Type B pancreatic cell (in vitro differentiated cells): Measurements from ENCODE around the gene DCAF17. TPM values are rescaled to one million over a fixed set of nuclear protein-coding genes. Genes with fewer than 3 reads are reported as not detected.

Experiments used
- DNase-seq: peaks from one replicate; pipeline ENCODE4 v3.0.0; 2021; ENCODE audit warnings: mixed read lengths; ENCODE audit not compliant: unreplicated experiment; ENCODE audit errors: extremely low spot score
- H3K27ac Mint-ChIP-seq: 2 replicates; pipeline ENCODE4 v1.8.0; 2021; ENCODE audit warnings: mild to moderate bottlenecking, mixed read lengths
- H3K27me3 Mint-ChIP-seq: 2 replicates; pipeline ENCODE4 v1.8.0; 2021; ENCODE audit warnings: mixed read lengths
- H3K36me3 Mint-ChIP-seq: 2 replicates; pipeline ENCODE4 v1.8.0; 2021; ENCODE audit warnings: mixed read lengths
- H3K4me1 Mint-ChIP-seq: one replicate; pipeline ENCODE4 v1.8.0; 2021; ENCODE audit warnings: mixed read lengths; ENCODE audit not compliant: unreplicated experiment
- H3K4me3 Mint-ChIP-seq: 2 replicates; pipeline ENCODE4 v1.8.0; 2021; ENCODE audit warnings: mild to moderate bottlenecking, mixed read lengths
- H3K9me3 Mint-ChIP-seq: 2 replicates; pipeline ENCODE4 v1.8.0; 2021; ENCODE audit warnings: mixed read lengths
- CTCF ChIP-seq: fragments of 200-600 bp; sonication (generic); conservative IDR thresholded peaks from 2 replicates; pipeline ENCODE4 v1.5.0; 2021; ENCODE audit warnings: antibody characterized with exemption, mild to moderate bottlenecking
- total RNA-seq: library from RNA; stranded (reverse); gene quantifications from 2 replicates; pipeline ENCODE4 v1.2.1, GENCODE V29; 2021; ENCODE audit warnings: low replicate concordance

DCAF17 gene
- total RNA-seq, 1 donor from 2014 or later: 26.4 TPM

DNA sequence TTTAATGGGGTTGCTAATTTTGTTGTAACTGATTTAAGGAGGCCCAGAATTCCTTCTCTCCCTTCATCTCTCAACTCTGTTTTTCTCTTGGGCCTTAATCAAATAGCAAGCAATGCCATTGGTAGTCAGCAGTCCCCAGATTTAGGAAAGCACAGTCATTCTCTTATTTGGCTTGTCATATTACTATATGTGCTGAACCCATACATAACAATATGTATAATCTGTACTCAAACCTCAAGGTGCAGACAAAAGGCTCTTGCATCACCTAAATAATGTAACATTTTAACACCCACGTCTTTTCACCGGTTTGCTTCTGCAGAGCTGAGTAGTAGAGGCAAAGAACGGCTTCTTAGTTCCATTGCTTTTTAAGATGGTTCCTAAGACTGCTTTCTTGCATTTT, 33.6 kb upstream of the DCAF17 start:
- peaks cover 18% of the 10 kb centered on the region for H3K36me3 Mint-ChIP-seq
- no peak overlapping the region for H3K27ac Mint-ChIP-seq
- no peak overlapping the region for H3K4me3 Mint-ChIP-seq

GRCh38 chr2:171401947-171402346, 32.1 kb upstream of the DCAF17 start:
- H3K27me3 Mint-ChIP-seq: no peaks in the 10 kb centered on the region
- no peak overlapping the region for H3K27ac Mint-ChIP-seq
- no peak for DNase-seq
- H3K4me3 Mint-ChIP-seq: no peak overlapping the region
- H3K36me3 Mint-ChIP-seq: peaks cover 18% of the 10 kb centered on the region
- no peaks in the 10 kb centered on the region for H3K4me1 Mint-ChIP-seq
- H3K9me3 Mint-ChIP-seq: peaks cover 10% of the 10 kb centered on the region
- TF ChIP-seq CTCF: no peak

More for the DNA sequence above, 33.6 kb upstream of the DCAF17 start:
- Mint-ChIP-seq H3K27me3 (no peaks in the 10 kb centered on the region), H3K9me3 (peaks cover 10% of the 10 kb centered on the region), H3K4me1 (no peaks in the 10 kb centered on the region)
- no peak for TF ChIP-seq CTCF
- DNase-seq: no peak

GRCh38 chr2:171402906-171403580, 31.0 kb upstream of the DCAF17 start:
- H3K4me1 Mint-ChIP-seq: no peaks in the 10 kb centered on the region
- no peak for DNase-seq
- H3K36me3 Mint-ChIP-seq: peaks cover 18% of the 10 kb centered on the region
- no peak for TF ChIP-seq CTCF
- H3K9me3 Mint-ChIP-seq: peaks cover 9% of the 10 kb centered on the region
- no peak overlapping the region for H3K4me3 Mint-ChIP-seq
- H3K27me3 Mint-ChIP-seq: no peaks in the 10 kb centered on the region
- no peak overlapping the region for H3K27ac Mint-ChIP-seq

DNA sequence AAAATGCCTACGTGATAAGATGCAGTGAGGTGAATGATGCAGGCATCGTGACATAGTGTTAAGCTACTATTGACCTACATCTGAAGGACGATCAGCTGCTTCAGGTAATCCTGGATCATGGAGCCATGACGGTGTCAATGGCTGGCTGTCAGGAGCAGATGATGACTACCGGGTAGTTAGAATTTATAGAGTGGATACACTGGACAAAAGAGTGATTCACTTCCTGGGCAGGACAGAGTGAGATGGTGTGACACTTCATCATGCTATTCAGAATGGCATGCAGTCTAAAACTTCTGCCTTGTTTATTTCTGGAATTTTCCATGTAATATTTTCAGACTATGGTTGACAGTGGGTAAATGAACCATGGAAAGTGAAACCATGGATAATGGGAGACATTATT, 29.8 kb upstream of the DCAF17 start:
- Mint-ChIP-seq H3K9me3 (peaks cover 5% of the 10 kb centered on the region), H3K27ac (no peak overlapping the region), H3K27me3 (no peaks in the 10 kb centered on the region), H3K36me3 (peaks cover 13% of the 10 kb centered on the region), H3K4me1 (no peaks in the 10 kb centered on the region), H3K4me3 (no peak overlapping the region)
- TF ChIP-seq CTCF: no peak
- no peak for DNase-seq

- Mint-ChIP-seq H3K4me1 (peaks cover 5% of the 10 kb centered on the region), H3K36me3 (peaks cover 13% of the 10 kb centered on the region), H3K9me3 (peaks cover 5% of the 10 kb centered on the region), H3K4me3 (no peak overlapping the region), H3K27ac (no peak overlapping the region), H3K27me3 (no peaks in the 10 kb centered on the region)
- no peak for TF ChIP-seq CTCF
- no peak for DNase-seq
Observed at GRCh38 chr2:171404719-171405118, 29.3 kb upstream of the DCAF17 start.
